Esophagus muscularis mucosa (tissue), 3 donors: ENCODE measurements around the gene SPATA2L.

Source experiments
- CTCF ChIP-seq, 3 experiments: fragments of 200-600 bp in 2 of 3; fragments of 450-650 bp in 1 of 3; sonication (generic) in 2 of 3; IDR thresholded peaks; one replicate each; pipeline ENCODE4 v1.5.1; 2017 to 2019; ENCODE audit warnings: antibody characterized with exemption in 3 of 3, mild to moderate bottlenecking in 2 of 3, moderate library complexity in 1 of 3
- POLR2A ChIP-seq: fragments of 450-650 bp; IDR thresholded peaks from one replicate; pipeline ENCODE4 v1.6.1; 2017; ENCODE audit warnings: antibody characterized with exemption, moderate library complexity, mild to moderate bottlenecking, low read depth

GRCh38 chr16:89669755-89670154 lies 31.8 kb downstream of the SPATA2L start:
- no peak for TF ChIP-seq CTCF (IDR thresholded peaks at IDR 0.05)
- no peak for TF ChIP-seq POLR2A
